DMS79 treated with DMSO at 0.1 percent for 48 hours (cell line): ENCODE measurements around the gene ACER1.

Experiments
- DNase-seq: peaks from one replicate; lab custom pipeline; 2025; lab: John Stamatoyannopoulos, UW

Gene ACER1

DNA sequence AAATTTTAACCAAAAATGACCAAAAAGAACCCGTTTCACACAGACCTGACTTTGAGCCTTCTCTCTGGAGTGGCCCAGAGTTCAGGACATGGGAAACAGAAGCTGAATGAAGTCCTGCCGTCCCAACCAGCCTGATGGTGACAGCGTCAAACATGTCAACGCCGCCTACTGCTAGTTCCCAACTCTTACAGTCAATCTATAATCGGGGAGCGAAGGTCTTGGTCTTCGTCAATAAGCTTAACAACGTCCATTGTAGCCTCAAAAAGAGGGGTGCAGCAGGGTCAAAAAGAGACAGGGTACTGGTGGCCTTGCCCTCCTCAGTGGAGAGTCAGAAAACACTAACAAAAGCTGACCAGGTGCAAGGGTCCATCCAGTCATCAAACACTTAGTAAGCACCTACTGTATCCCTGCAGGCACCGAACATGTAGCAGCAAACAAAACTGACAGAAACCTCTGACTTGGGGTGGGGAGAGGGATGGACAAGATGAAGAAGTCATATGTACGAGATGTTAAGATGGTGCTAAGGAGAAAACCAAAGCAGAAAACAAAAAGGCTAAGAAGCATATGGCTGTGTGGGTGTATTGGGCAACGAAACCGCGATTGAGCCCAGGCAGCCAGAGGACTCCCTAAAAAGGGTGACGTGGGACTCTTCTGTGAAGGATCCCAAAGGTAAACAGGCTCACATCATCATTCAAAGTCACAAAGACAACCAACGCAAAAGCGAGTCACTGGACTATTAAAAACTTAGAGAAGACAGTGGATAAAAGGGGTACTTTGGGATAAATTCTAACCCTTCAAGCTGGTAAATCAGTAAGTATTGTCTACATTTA lies 65.6 kb downstream of the ACER1 start:
- no peak for DNase-seq

DNA sequence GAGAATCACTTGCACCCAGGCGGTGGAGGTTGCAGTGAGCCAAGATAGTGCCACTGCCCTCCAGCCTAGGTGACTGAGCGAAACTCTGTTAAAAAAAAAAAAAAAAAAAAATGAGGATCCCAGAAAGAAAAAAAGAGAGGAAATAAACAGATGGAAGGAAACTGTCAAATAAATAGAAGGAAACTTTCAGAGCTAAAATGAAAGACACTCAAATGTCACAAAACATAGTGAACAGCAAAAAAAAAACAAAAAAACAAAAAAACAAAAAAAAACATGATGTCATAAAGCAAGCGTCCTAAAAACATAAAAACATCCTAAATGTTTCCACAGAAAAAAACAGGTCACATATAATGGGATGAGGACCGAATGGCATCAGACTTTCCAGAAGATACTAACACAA lies 68.6 kb downstream of the ACER1 start:
- no peak for DNase-seq

DNA sequence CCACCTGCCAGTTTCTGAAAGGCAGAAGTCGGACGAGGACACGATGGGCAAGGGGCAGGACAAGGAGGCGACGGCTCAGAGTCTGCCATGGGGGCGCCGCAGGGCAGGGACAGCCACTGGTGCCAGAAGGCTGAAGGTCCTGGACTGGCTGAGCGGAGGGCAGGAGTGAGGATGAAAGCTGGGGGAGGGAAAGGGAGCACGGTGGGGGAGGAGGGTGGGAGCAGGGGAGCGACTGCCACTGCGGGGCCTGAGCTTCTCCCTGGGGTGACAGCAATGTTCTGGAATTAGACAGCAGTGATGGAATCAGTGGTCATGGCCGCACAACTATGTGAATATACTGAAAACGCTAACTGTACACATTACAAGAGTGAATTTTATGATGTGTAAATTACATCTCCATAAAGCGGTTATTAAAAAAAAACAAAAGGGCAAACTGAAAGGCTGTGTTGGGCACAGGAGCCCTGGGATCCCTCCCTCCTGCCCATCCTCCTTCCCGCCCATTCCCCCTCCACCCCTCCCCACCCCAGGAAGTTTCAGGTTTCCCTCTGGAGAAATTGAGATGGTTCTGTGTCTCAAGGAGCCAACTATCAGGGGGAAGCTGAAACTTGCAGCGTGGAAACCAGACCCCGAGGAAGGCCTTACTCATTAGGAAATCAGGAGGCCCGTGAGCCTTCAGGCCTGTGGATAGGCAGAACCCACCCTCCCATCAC lies 69.5 kb downstream of the ACER1 start:
- DNase-seq = no peak

DNA sequence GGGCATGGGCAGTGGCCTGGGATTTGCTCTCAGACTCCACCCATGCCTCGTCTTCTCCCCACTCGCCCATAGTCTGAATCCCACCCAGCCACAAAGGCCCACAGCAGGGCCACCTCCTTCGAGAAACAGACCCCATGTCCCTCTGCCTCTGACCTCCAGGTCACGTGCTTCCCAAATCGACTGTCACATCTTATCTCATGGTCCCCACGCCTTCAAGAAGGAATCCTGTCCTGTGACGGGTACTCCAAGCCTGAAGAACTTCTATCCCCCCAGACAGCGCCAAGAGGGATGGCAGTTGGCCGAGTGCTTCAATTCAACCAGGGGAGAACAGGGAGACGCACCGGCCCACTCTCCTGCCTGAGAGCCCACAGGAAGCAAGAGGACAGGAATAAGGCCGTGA lies 70.1 kb downstream of the ACER1 start:
- no peak for DNase-seq

DNA sequence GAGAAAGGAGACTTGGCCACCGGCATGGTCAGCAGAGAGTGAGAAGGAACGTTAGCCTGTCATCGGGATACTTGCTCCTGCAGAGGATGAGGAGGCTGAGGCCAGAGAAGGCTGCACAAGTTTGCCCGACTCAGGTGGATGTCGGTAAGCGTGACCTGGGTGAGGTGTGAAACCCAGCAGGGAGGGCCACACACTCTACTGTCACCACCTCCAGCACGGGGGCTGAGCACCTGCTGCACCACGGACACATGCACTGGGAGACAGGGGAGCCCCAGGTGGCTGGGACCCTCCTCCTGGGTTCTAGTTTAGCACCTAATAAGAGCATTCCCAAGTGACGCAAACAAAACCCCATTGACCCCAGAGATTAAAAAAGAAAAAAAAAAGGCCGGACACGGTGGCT lies 70.9 kb downstream of the ACER1 start:
- no peak for DNase-seq

DNA sequence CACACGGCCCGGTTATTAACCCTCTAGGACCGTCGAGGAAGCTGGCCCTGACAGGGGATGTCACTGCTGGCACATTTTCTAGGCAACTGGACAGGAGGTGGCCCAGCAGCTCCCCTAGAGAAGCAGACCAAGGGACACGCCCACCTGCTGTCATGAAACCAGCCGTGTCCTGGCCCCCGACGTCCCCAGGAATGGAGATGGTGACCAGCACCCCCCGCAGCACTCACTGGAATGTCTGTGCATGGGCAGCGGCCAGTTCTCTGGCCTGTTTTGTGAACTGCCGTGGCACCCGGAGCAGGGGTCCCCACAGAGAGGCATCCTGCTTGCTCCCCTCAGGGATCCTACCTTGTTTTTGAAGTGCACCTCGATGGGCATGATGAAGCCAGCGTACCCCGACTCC lies 71.5 kb downstream of the ACER1 start:
- DNase-seq = no peak

DNA sequence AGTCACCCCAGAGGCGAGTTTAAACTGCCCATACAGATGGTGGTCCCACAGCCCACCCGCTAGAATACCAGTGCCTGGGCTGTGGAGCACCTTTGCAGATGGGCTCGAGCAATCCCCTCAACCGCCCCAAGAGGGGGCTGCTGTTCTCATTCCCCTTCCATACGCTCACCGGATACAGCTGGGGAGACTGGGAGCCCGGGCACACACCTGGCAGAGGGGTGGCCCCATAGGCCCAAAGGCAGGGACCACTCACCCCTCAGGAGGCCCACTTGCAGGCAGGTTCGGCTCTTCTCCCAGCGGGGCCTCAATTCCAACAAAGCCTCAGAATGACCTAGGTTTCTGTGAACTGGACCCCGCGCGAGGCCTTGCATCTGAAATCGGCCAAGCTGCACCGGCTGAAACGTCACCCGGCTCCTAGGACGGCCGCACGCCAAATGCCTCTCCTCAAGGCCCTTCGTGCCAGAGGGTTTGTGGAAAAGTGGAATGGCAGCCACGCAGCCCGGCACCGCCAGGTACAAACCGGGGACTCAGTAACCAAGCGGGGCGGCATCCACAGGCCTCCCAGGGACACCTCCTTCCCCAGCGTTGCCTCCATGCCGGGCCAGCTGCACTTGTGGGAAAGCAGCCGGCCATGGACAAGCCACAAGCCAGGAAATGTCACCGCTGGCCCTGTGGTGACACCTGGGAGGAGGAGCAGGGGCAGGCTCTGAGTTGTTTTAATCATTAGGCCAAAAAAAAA lies 72.3 kb downstream of the ACER1 start:
- DNase-seq = no peak

DNA sequence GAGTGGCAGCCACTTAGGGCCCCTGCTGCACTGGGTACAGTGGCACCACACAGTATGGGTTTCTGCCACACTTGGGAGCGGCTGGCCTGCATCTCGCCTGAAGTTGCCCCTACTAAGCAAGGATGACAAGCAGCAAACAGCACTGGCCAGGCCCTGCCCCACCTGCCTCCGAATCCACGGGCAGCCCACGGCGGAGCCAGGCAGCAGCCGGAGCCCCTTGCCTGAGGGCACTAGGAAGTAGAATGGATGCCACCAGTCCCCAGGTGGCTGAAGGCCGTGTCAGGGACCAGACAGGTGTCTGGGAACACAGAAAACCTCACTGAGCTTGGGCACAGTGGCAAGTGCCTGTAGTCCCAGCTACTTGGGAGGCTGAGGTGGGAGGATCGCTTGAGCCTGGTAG lies 73.0 kb downstream of the ACER1 start:
- no peak for DNase-seq

DNA sequence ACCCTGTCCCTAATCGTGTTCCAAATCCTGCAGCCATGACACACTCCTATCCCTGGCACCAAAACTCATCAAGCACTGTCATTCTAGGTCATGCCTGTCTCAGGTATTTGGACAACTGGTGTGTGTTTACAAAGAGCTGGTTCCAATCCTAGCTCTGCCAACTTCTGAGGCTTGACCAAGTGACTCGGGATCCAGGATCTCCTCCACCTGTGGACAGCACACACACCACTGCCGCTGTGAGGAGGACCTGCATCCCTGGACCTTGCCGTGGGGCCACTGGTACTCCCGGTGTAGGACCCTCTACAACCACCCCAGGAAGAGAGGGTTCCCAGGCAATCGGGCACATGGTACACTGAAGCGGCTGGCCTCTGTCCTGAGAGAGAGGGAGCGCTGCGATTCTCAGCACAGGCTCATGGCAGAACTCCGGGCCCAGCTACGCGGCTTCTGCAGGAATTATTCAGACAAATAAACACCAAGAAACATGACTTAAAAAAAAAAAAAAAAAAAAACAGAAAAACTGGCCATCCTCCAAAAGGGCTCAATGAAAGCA lies 74.0 kb downstream of the ACER1 start:
- no peak for DNase-seq

DNA sequence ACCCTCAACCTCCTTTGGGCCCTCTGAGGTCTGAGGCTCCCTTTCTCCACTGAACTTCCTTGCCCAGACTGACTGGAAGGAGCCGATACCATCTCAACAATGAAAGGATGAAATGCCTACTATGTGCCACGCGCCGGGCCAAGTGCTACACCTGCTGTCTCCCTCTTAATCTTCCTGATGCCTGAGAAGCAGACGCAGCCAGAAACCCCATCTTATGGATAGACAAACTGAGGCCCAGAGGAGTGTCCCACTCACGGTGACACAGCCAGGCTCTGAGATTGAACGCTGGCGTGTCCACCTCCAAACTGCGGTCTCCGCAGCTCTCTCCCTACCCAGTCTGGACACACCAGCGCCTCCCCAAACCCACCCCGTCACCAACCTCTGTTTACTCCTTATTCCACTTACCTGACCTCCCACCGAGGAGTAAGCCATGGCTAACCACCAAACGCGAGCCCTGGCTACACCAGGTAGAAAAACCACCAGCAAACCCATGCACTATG lies 74.5 kb downstream of the ACER1 start:
- no peak for DNase-seq
